Measurements from ENCODE around the gene KMT2C. TPM values are rescaled to one million over a fixed set of nuclear protein-coding genes. Genes with fewer than 3 reads are reported as not detected.

The KMT2C gene
- total and polyA plus RNA-seq, 2 of the 8 experiments (the other 6 are each of a cell fraction or from before 2014, with no cell fraction given): 9.1 to 40.8 TPM

GRCh38 chr7:152423991-152424347 lies 11.8 kb downstream of the KMT2C start:
- H3K14ac ChIP-seq (ENCODE audit: insufficient read length): no peak overlapping the region
- H2AK5ac ChIP-seq (ENCODE audit: low read depth, low read length): no peak overlapping the region
- no peak overlapping the region for H3K56ac ChIP-seq (replicated peaks; ENCODE audit: insufficient read length, low read depth, low read length)
- peaks cover 2% of the 10 kb centered on the region in 2 experiments for H4K20me1 ChIP-seq (replicated peaks in 1 of 2; ENCODE audit: control insufficient read depth in 1 of 2, insufficient read depth in 2 of 2, low read length in 2 of 2)
- no peak for DNase-seq (ENCODE audit: low read depth in 1 of 2, low spot score in 2 of 2)
- H2BK120ac ChIP-seq (replicated peaks; ENCODE audit: low read depth, low read length): no peak overlapping the region
- peaks cover 0 to 2% (median 0%) of the 10 kb centered on the region in 4 experiments; a peak in 1 of 7 replicates for H3K4me1 ChIP-seq (replicated peaks in 1 of 4; ENCODE audit: control insufficient read depth in 3 of 4, insufficient read depth in 4 of 4, low read length in 3 of 4)
- CTCF ChIA-PET (ENCODE audit: partially characterized antibody): interaction anchor here (1.1 kb wide), 1 partner anchor 15 kb away, joined by 3 read pairs; no protein-coding TSS in a partner anchor
- H2AFZ ChIP-seq (ENCODE audit: low read length): no peak overlapping the region
- peaks cover 6% of the 10 kb centered on the region for H3K79me1 ChIP-seq (ENCODE audit: low read depth, low read length)
- WGBS, 2 experiments (ENCODE audit: extremely low coverage in 1 of 2, insufficient coverage in 1 of 2, insufficient read length in 1 of 2, insufficient replicate concordance in 2 of 2, low coverage in 1 of 2, low lambda C conversion rate in 2 of 2, missing lambda C conversion rate in 1 of 2): 92% methylated on average over 3 of the region's 3 CpGs; no CpG with 5 or more reads in 1 of the 2 experiments
- POLR2A ChIA-PET (ENCODE audit: partially characterized antibody): interaction anchor here (1.2 kb wide), 1 partner anchor 10 kb away, joined by 3 read pairs; no protein-coding TSS in a partner anchor
- no peak overlapping the region for H4K8ac ChIP-seq (ENCODE audit: extremely low read depth, insufficient read depth, low read length)
- H3K79me2 ChIP-seq (ENCODE audit: control insufficient read depth in 1 of 2, insufficient read depth in 2 of 2, low read length in 2 of 2): peaks cover 21 to 96% of the 10 kb centered on the region in 2 experiments
- no peak overlapping the region for H2BK5ac ChIP-seq (ENCODE audit: low read depth, low read length)
- H3K4me3 ChIP-seq (ENCODE audit: extremely low read depth in 1 of 4, insufficient read depth in 2 of 4, low read depth in 3 of 4, low read length in 4 of 4): no peak overlapping the region
- H3K9ac ChIP-seq (replicated peaks in 1 of 4; ENCODE audit: extremely low read depth in 1 of 4, low read depth in 3 of 4, low read length in 3 of 4): no peak overlapping the region
- FAIRE-seq: no peak
- no peak overlapping the region for H3K4me2 ChIP-seq (ENCODE audit: insufficient read depth in 1 of 2, low read depth in 2 of 2, low read length in 2 of 2)
- H3K23me2 ChIP-seq (ENCODE audit: low read depth, low read length): no peaks in the 10 kb centered on the region; the same call in 1 of the 2 replicates
- H2BK15ac ChIP-seq (ENCODE audit: low read length): no peak overlapping the region
- H3K4ac ChIP-seq (replicated peaks; ENCODE audit: insufficient read length, low read depth, low read length): no peak overlapping the region
- H3K27me3 ChIP-seq (replicated peaks in 1 of 4; ENCODE audit: control insufficient read depth in 3 of 4, extremely low read depth in 1 of 4, insufficient read depth in 3 of 4, low read length in 3 of 4): no peaks in the 10 kb centered on the region
- 0 out of 4 replicates have a peak, but pooled peaks cover 0 to 4% of the 10 kb centered on the region in 2 experiments for H3K9me3 ChIP-seq (ENCODE audit: insufficient read depth in 2 of 2, low read depth in 1 of 2, low read length in 1 of 2)
- H3K36me3 ChIP-seq (ENCODE audit: control insufficient read depth in 2 of 4, insufficient read depth in 4 of 4, low read length in 3 of 4): no peaks in the 10 kb centered on the region; a peak in 1 of 8 replicates
- no peak overlapping the region for H3K27ac ChIP-seq (ENCODE audit: low read depth, low read length)
- no peak overlapping the region for H2BK20ac ChIP-seq (ENCODE audit: low read length)
- H3K18ac ChIP-seq (ENCODE audit: extremely low read depth, low read length): no peak overlapping the region
- H4K5ac ChIP-seq (ENCODE audit: insufficient read length, low read depth, low read length): no peak overlapping the region
- no peak overlapping the region for H3K23ac ChIP-seq (ENCODE audit: insufficient read length)
- no peak overlapping the region for H4K91ac ChIP-seq (replicated peaks; ENCODE audit: insufficient read length, low read length)
- H2BK12ac ChIP-seq (ENCODE audit: low read depth, low read length): no peak overlapping the region
- no peak for TF ChIP-seq EGR1 (IDR thresholded peaks at IDR 0.05; ENCODE audit: borderline replicate concordance, low read depth, low read length)
- no peak for TF ChIP-seq CBX5 (IDR thresholded peaks at IDR 0.05; ENCODE audit: low read depth, low read length)
- TF ChIP-seq KDM4A (IDR thresholded peaks at IDR 0.05; ENCODE audit: low read depth, low read length, severe bottlenecking): no peak
- no peak for TF ChIP-seq TCF12 (IDR thresholded peaks at IDR 0.05; ENCODE audit: low read depth, low read length)
- no peak for TF ChIP-seq USF2 (IDR thresholded peaks at IDR 0.05; ENCODE audit: low read length)
- TF ChIP-seq BRCA1 (IDR thresholded peaks at IDR 0.05; ENCODE audit: low read depth, low read length): no peak
- TF ChIP-seq NRF1 (IDR thresholded peaks at IDR 0.05; ENCODE audit: low read depth, low read length): no peak
- TF ChIP-seq SP2 (IDR thresholded peaks at IDR 0.05; ENCODE audit: low read length): no peak
- no peak for TF ChIP-seq SUZ12 (IDR thresholded peaks at IDR 0.05; ENCODE audit: low read length)
- no peak for TF ChIP-seq CEBPB (IDR thresholded peaks at IDR 0.05; ENCODE audit: low read depth, low read length)
- no peak for TF ChIP-seq SRF (IDR thresholded peaks at IDR 0.05; ENCODE audit: low read depth, low read length)
- TF ChIP-seq TEAD4 (IDR thresholded peaks at IDR 0.05; ENCODE audit: low read depth, low read length): no peak
- TF ChIP-seq CREB1 (IDR thresholded peaks at IDR 0.05): no peak
- TF ChIP-seq EP300 (IDR thresholded peaks at IDR 0.05; ENCODE audit: borderline replicate concordance in 1 of 2, low read depth in 2 of 2, low read length in 2 of 2): no peak

All from H1 (cell line).